HG03469 (cell line): ENCODE data around the gene ISCA2.
"Not testable (repeated sequence)": the region's sequence is repeated elsewhere in the genome, so short reads cannot be mapped to it uniquely, and the experiment has no call there.

Experiments used
- ATAC-seq: cut with Tn5 transposase; IDR thresholded peaks from one replicate; pipeline ENCODE4 v1.9.1; 2021; ENCODE audit warnings: mild to moderate bottlenecking, moderate library complexity, moderate number of reproducible peaks; ENCODE audit not compliant: unreplicated experiment

The ISCA2 gene

GRCh38 chr14:74526854-74527585 is 33.5 kb downstream of the ISCA2 start:
- ATAC-seq, result no peak

- ATAC-seq, result no peak
Measured at GRCh38 chr14:74527736-74528280, 34.2 kb downstream of the ISCA2 start.

- ATAC-seq, result no peak
Measured at GRCh38 chr14:74528406-74528805, 34.8 kb downstream of the ISCA2 start.

GRCh38 chr14:74528886-74529285 is 35.3 kb downstream of the ISCA2 start:
- ATAC-seq, result no peak

GRCh38 chr14:74531006-74531405 is 37.4 kb downstream of the ISCA2 start:
- no peak for ATAC-seq

GRCh38 chr14:74531467-74531866 is 37.9 kb downstream of the ISCA2 start:
- no peak for ATAC-seq

GRCh38 chr14:74532246-74532645 is 38.7 kb downstream of the ISCA2 start:
- ATAC-seq, result no peak

- no peak for ATAC-seq
Measured at GRCh38 chr14:74533576-74533975, 40.0 kb downstream of the ISCA2 start.

- no peak for ATAC-seq
Measured at GRCh38 chr14:74535756-74536325, 42.3 kb downstream of the ISCA2 start.

- ATAC-seq, result not testable (repeated sequence)
Measured at GRCh38 chr14:74536336-74536735, 42.8 kb downstream of the ISCA2 start.

GRCh38 chr14:74538411-74539391 is 45.1 kb downstream of the ISCA2 start:
- ATAC-seq, result no peak

- ATAC-seq, result no peak
Measured at GRCh38 chr14:74539503-74539902, 45.9 kb downstream of the ISCA2 start.

- no peak for ATAC-seq
Measured at GRCh38 chr14:74541225-74541624, 47.7 kb downstream of the ISCA2 start.

GRCh38 chr14:74542056-74542685 is 48.6 kb downstream of the ISCA2 start:
- no peak for ATAC-seq

- no peak for ATAC-seq
Measured at GRCh38 chr14:74543771-74544438, 50.3 kb downstream of the ISCA2 start.

GRCh38 chr14:74545386-74545785 is 51.8 kb downstream of the ISCA2 start:
- no peak for ATAC-seq

- no peak for ATAC-seq
Measured at GRCh38 chr14:74546416-74546815, 52.9 kb downstream of the ISCA2 start.
